H9 (cell line): ENCODE results near the gene TIMP1. TPM values are rescaled to one million over a fixed set of nuclear protein-coding genes. Genes with fewer than 3 reads are reported as not detected.

Experiments
- DNase-seq: peaks from one replicate; pipeline ENCODE4 v3.0.0-alpha.2; 2017
- H2AFZ ChIP-seq: one replicate; pipeline ENCODE4 v1.6.1; 2013; ENCODE audit warnings: mild to moderate bottlenecking, low read length, control low read depth, moderate library complexity
- H2AK5ac ChIP-seq: 2 replicates; pipeline ENCODE4 v1.6.1; 2013; ENCODE audit warnings: low read length, control low read depth, mixed read lengths; ENCODE audit not compliant: insufficient read length
- H2BK120ac ChIP-seq: one replicate; pipeline ENCODE4 v1.6.1; 2013; ENCODE audit warnings: low read depth, mild to moderate bottlenecking, low read length, control low read depth, inconsistent platforms; ENCODE audit not compliant: poor library complexity, severe bottlenecking
- H2BK12ac ChIP-seq: 2 replicates; pipeline ENCODE4 v1.6.1; 2013; ENCODE audit warnings: low read length, control low read depth, mixed read lengths, low read depth; ENCODE audit not compliant: insufficient read length
- H2BK15ac ChIP-seq: 2 replicates; pipeline ENCODE4 v1.6.1; 2013; ENCODE audit warnings: low read depth, low read length, control low read depth
- H2BK20ac ChIP-seq: one replicate; pipeline ENCODE4 v1.6.1; 2013; ENCODE audit warnings: low read depth, mild to moderate bottlenecking, low read length, control low read depth, inconsistent platforms; ENCODE audit not compliant: poor library complexity, severe bottlenecking
- H2BK5ac ChIP-seq: 2 replicates; pipeline ENCODE4 v1.6.1; 2013; ENCODE audit warnings: low read length, control low read depth, mixed read lengths; ENCODE audit not compliant: insufficient read length
- H3K14ac ChIP-seq: 2 replicates; pipeline ENCODE4 v1.6.1; 2013; ENCODE audit warnings: low read length, control low read depth; ENCODE audit not compliant: insufficient read depth
- H3K18ac ChIP-seq: 2 replicates; pipeline ENCODE4 v1.6.1; 2013; ENCODE audit warnings: low read depth, mild to moderate bottlenecking, mixed read lengths, low read length, control low read depth; ENCODE audit not compliant: insufficient read length
- H3K23ac ChIP-seq: 2 replicates; pipeline ENCODE4 v1.6.1; 2013; ENCODE audit warnings: low read length, control low read depth, mixed read lengths, low read depth; ENCODE audit not compliant: insufficient read length
- H3K23me2 ChIP-seq: 2 replicates; pipeline ENCODE4 v1.6.1; 2013; ENCODE audit warnings: low read depth, mild to moderate bottlenecking, mixed read lengths, low read length, control low read depth; ENCODE audit not compliant: insufficient read length, poor library complexity, severe bottlenecking
- H3K27ac ChIP-seq: 2 replicates; pipeline ENCODE4 v1.5.1; 2013; ENCODE audit warnings: low read length, control low read depth, mixed read lengths, low read depth; ENCODE audit not compliant: insufficient read length
- H3K27me3 ChIP-seq: 2 replicates; pipeline ENCODE4 v1.6.1; 2013; ENCODE audit warnings: low read length, control low read depth, inconsistent platforms; ENCODE audit not compliant: insufficient read depth
- H3K4ac ChIP-seq: 2 replicates; pipeline ENCODE4 v1.6.1; 2013; ENCODE audit warnings: low read depth, mild to moderate bottlenecking, control low read depth, inconsistent platforms, low read length, moderate library complexity
- H3K4me1 ChIP-seq: 2 replicates; pipeline ENCODE4 v1.6.1; 2013; ENCODE audit warnings: low read length, control low read depth, inconsistent platforms; ENCODE audit not compliant: insufficient read depth
- H3K4me2 ChIP-seq: 2 replicates; pipeline ENCODE4 v1.6.1; 2013; ENCODE audit warnings: low read length, control low read depth, mixed read lengths; ENCODE audit not compliant: insufficient read length, insufficient read depth
- H3K56ac ChIP-seq: 2 replicates; pipeline ENCODE4 v1.6.1; 2013; ENCODE audit warnings: low read depth, mild to moderate bottlenecking, mixed read lengths, low read length, control low read depth; ENCODE audit not compliant: insufficient read length
- H3K79me1 ChIP-seq: 2 replicates; pipeline ENCODE4 v1.6.1; 2013; ENCODE audit warnings: low read depth, mild to moderate bottlenecking, moderate library complexity, low read length, control low read depth, inconsistent platforms; ENCODE audit not compliant: insufficient read depth, poor library complexity, severe bottlenecking
- H3K79me2 ChIP-seq: 2 replicates; pipeline ENCODE4 v1.6.1; 2013; ENCODE audit warnings: low read length, control low read depth, inconsistent platforms; ENCODE audit not compliant: insufficient read depth
- H3K9ac ChIP-seq: 2 replicates; pipeline ENCODE4 v1.6.1; 2013; ENCODE audit warnings: low read length, control low read depth, mixed read lengths; ENCODE audit not compliant: insufficient read length; ENCODE audit errors: extremely low read depth
- H3K9me3 ChIP-seq: one replicate; pipeline ENCODE4 v1.6.1; 2013; ENCODE audit warnings: low read depth, low read length, inconsistent platforms; ENCODE audit not compliant: control insufficient read depth
- H3T11ph ChIP-seq: one replicate; pipeline ENCODE4 v1.6.1; 2013; ENCODE audit warnings: mild to moderate bottlenecking, low read length, control low read depth, inconsistent platforms
- H4K20me1 ChIP-seq: one replicate; pipeline ENCODE4 v1.6.1; 2013; ENCODE audit not compliant: control insufficient read depth, insufficient read length, insufficient read depth
- H4K5ac ChIP-seq: 2 replicates; pipeline ENCODE4 v1.6.1; 2013; ENCODE audit warnings: low read depth, mild to moderate bottlenecking, mixed read lengths, low read length, control low read depth; ENCODE audit not compliant: insufficient read length
- H4K8ac ChIP-seq: replicated peaks from 2 replicates; pipeline ENCODE4 v1.6.1; 2013; ENCODE audit warnings: low read length, control low read depth, mixed read lengths, low read depth; ENCODE audit not compliant: insufficient read length
- H4K91ac ChIP-seq: 2 replicates; pipeline ENCODE4 v1.6.1; 2013; ENCODE audit warnings: low read depth, mild to moderate bottlenecking, moderate library complexity, mixed read lengths, low read length, control low read depth; ENCODE audit not compliant: insufficient read length
- H3K27ac Mint-ChIP-seq, 3 experiments: 2 replicates in 2 of 3; 3 replicates in 1 of 3; pipeline ENCODE4 v1.8.0; 2020 to 2021; ENCODE audit warnings: mixed read lengths in 3 of 3, mild to moderate bottlenecking in 1 of 3, moderate library complexity in 1 of 3
- H3K27me3 Mint-ChIP-seq: 2 replicates; pipeline ENCODE4 v1.8.0; 2021; ENCODE audit warnings: low read depth, mild to moderate bottlenecking, moderate library complexity, mixed read lengths
- H3K36me3 Mint-ChIP-seq, 3 experiments: 2 replicates in 2 of 3; 3 replicates in 1 of 3; pipeline ENCODE4 v1.8.0; 2020 to 2021; ENCODE audit warnings: low read depth in 3 of 3, mixed read lengths in 3 of 3; ENCODE audit not compliant: insufficient read depth in 1 of 3
- H3K4me1 Mint-ChIP-seq, 2 experiments: 2 replicates each; pipeline ENCODE4 v1.8.0; 2020; ENCODE audit warnings: mixed read lengths in 2 of 2
- H3K4me3 Mint-ChIP-seq, 2 experiments: 2 replicates in 1 of 2; 3 replicates in 1 of 2; pipeline ENCODE4 v1.8.0; 2020 to 2021; ENCODE audit warnings: mild to moderate bottlenecking in 2 of 2, mixed read lengths in 2 of 2, moderate library complexity in 1 of 2
- H3K9me3 Mint-ChIP-seq, 2 experiments: 2 replicates in 1 of 2; 3 replicates in 1 of 2; pipeline ENCODE4 v1.8.0; 2020; ENCODE audit warnings: mild to moderate bottlenecking in 2 of 2, mixed read lengths in 2 of 2, moderate library complexity in 1 of 2
- WGBS: extraction: QIAGEN DNeasy Blood & Tissue Kit; methylation state at CpG from one replicate; pipeline ENCODE4 v1.1.7; 2013; ENCODE audit warnings: missing lambda C conversion rate, low lambda C conversion rate, mixed read lengths; ENCODE audit not compliant: insufficient read length; ENCODE audit errors: extremely low coverage; 5-methylcytosine and 5-hydroxymethylcytosine counted together
- total RNA-seq: library from RNA; stranded (reverse); gene quantifications from 2 replicates; pipeline ENCODE4 v1.2.1, GENCODE V29; 2021
- TF ChIP-seq, protein P1 (sequence below): fragments of 200-600 bp; sonication (generic); conservative IDR thresholded peaks from 3 replicates; pipeline ENCODE4 v1.8.0; 2021; ENCODE audit warnings: antibody characterized with exemption, mild to moderate bottlenecking

The TIMP1 gene
- total RNA-seq, 1 experiment from 2014 or later, result 65.1 TPM

DNA sequence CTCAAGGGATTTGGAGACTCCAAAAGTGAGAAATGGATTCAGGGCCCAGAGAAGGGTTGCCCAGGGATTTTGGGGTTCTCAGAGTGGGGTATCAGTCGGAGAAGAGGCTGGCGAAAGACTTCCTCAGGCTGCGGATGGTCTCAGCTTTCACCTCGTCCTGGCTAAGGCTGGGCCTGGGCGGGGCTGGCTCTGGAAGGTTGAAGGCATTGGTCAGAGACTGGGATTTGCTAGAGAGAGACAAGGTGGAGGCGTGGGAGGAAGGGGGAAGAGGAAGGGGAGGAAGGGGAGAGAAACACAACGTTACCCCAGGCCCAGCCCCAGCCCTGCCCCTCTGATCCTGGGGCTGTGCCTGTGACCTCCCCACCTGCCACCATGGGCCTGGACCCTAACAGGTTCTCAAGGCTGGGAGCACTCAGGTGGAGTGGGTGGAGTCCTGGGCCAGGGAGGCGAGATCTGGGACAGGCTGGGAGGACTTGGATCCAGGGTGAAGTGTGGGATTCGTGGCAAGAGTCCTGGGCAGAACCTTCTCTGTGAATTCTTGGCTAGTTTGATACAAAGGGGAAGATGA, 9.4 kb upstream of the TIMP1 start:
- H3K9me3 ChIP-seq, result peaks cover 43% of the 10 kb centered on the region
- DNase-seq, result peak; percentile 53
- H3K4me2 ChIP-seq, result peak overlapping the region; percentile 4
- peak overlapping the region; percentile 35 for H3K18ac ChIP-seq
- H3K23me2 ChIP-seq, result no peaks in the 10 kb centered on the region
- no peak overlapping the region for H2BK20ac ChIP-seq
- peaks cover 85 to 90% of the 10 kb centered on the region in 2 experiments for H3K9me3 Mint-ChIP-seq
- no peaks in the 10 kb centered on the region for H3K27me3 ChIP-seq
- H4K20me1 ChIP-seq, result no peaks in the 10 kb centered on the region
- H3K56ac ChIP-seq, result no peak overlapping the region
- no peak overlapping the region for H3T11ph ChIP-seq
- H2BK120ac ChIP-seq, result no peak overlapping the region
- peak overlapping the region; percentile 52 for H4K91ac ChIP-seq
- no peak overlapping the region; a peak in 1 of 5 replicates for H3K4me3 Mint-ChIP-seq
- no CpG with 5 or more reads among the region's 9 CpGs for WGBS
- H3K36me3 Mint-ChIP-seq, result peaks cover 39 to 56% (median 50%) of the 10 kb centered on the region in 3 experiments
- no peak overlapping the region for H2BK15ac ChIP-seq
- no peak overlapping the region for H3K23ac ChIP-seq
- H2AK5ac ChIP-seq, result no peak overlapping the region
- no peaks in the 10 kb centered on the region for H3K79me1 ChIP-seq
- TF ChIP-seq, protein P1, sequence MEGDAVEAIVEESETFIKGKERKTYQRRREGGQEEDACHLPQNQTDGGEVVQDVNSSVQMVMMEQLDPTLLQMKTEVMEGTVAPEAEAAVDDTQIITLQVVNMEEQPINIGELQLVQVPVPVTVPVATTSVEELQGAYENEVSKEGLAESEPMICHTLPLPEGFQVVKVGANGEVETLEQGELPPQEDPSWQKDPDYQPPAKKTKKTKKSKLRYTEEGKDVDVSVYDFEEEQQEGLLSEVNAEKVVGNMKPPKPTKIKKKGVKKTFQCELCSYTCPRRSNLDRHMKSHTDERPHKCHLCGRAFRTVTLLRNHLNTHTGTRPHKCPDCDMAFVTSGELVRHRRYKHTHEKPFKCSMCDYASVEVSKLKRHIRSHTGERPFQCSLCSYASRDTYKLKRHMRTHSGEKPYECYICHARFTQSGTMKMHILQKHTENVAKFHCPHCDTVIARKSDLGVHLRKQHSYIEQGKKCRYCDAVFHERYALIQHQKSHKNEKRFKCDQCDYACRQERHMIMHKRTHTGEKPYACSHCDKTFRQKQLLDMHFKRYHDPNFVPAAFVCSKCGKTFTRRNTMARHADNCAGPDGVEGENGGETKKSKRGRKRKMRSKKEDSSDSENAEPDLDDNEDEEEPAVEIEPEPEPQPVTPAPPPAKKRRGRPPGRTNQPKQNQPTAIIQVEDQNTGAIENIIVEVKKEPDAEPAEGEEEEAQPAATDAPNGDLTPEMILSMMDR, result no peak
- H3K27ac Mint-ChIP-seq, result peak overlapping the region; percentile 92 to 96 (median 94); a peak in 4 of 7 replicates
- no peak overlapping the region for H3K9ac ChIP-seq
- H2BK5ac ChIP-seq, result no peak overlapping the region
- no peak overlapping the region for H3K14ac ChIP-seq
- peak overlapping the region; percentile 46 for H2BK12ac ChIP-seq
- H3K79me2 ChIP-seq, result no peaks in the 10 kb centered on the region
- no peak overlapping the region for H2AFZ ChIP-seq
- H3K27ac ChIP-seq, result no peak overlapping the region
- H3K4me1 ChIP-seq, result peaks cover 3% of the 10 kb centered on the region; the same call in 1 of the 2 replicates
- H3K27me3 Mint-ChIP-seq, result peaks cover 3% of the 10 kb centered on the region; the same call in 1 of the 2 replicates
- no peak overlapping the region for H4K8ac ChIP-seq
- peaks cover 13 to 26% of the 10 kb centered on the region in 2 experiments for H3K4me1 Mint-ChIP-seq
- H4K5ac ChIP-seq, result no peak overlapping the region
- no peak overlapping the region for H3K4ac ChIP-seq
